CD8-positive, alpha-beta memory T cell (primary cell): ENCODE results near the gene LCP1. TPM values are rescaled to one million over a fixed set of nuclear protein-coding genes. Genes with fewer than 3 reads are reported as not detected.

Experiments
- CTCF ChIA-PET: fragments of 350-600 bp; sonication (Branson Sonifier 250); formaldehyde crosslinking; loops from one replicate; lab custom pipeline; 2021; ENCODE audit warnings: antibody characterized with exemption; lab: Charles Lee
- POLR2A ChIA-PET: fragments of 350-600 bp; sonication (Branson Sonifier 250); formaldehyde crosslinking; loops from one replicate; lab custom pipeline; 2021; ENCODE audit warnings: antibody characterized with exemption; lab: Charles Lee
- DNase-seq, 5 donors: peaks; one replicate each; pipeline versions ENCODE4 v3.0.0 to v3.0.0-alpha.2; 2020 to 2022; ENCODE audit warnings: mixed read lengths in 1 of 5
- H3K27ac ChIP-seq: one replicate; pipeline ENCODE4 v1.7.0; 2013; ENCODE audit warnings: low read depth, mild to moderate bottlenecking, low read length, moderate library complexity
- H3K27me3 ChIP-seq: 2 replicates; pipeline ENCODE4 v1.7.0; 2013; ENCODE audit warnings: low read length, mild to moderate bottlenecking; ENCODE audit not compliant: insufficient read depth, poor library complexity, severe bottlenecking
- H3K36me3 ChIP-seq: 2 replicates; pipeline ENCODE4 v1.7.0; 2013; ENCODE audit warnings: mild to moderate bottlenecking, low read length, moderate library complexity; ENCODE audit not compliant: insufficient read depth
- H3K4me1 ChIP-seq: 2 replicates; pipeline ENCODE4 v1.7.0; 2013; ENCODE audit warnings: mild to moderate bottlenecking, low read length, moderate library complexity; ENCODE audit not compliant: insufficient read depth
- H3K4me3 ChIP-seq: 2 replicates; pipeline ENCODE4 v1.7.0; 2013; ENCODE audit warnings: mild to moderate bottlenecking, low read length
- H3K9me3 ChIP-seq: 2 replicates; pipeline ENCODE4 v1.7.0; 2013; ENCODE audit warnings: mild to moderate bottlenecking, low read length
- H3K27ac Mint-ChIP-seq, 8 donors: one replicate each; pipeline ENCODE4 v1.8.0; 2020 to 2021; ENCODE audit warnings: mixed read lengths in 8 of 8, mild to moderate bottlenecking in 6 of 8, inconsistent platforms in 3 of 8, moderate library complexity in 3 of 8
- H3K27me3 Mint-ChIP-seq, 2 donors: one replicate each; pipeline ENCODE4 v1.8.0; 2020 to 2021; ENCODE audit warnings: mixed read lengths in 2 of 2, mild to moderate bottlenecking in 1 of 2, moderate library complexity in 1 of 2
- H3K36me3 Mint-ChIP-seq, 3 donors: one replicate each; pipeline ENCODE4 v1.8.0; 2020 to 2021; ENCODE audit warnings: mixed read lengths in 3 of 3, inconsistent platforms in 1 of 3, mild to moderate bottlenecking in 1 of 3
- H3K4me1 Mint-ChIP-seq, 3 donors: one replicate each; pipeline ENCODE4 v1.8.0; 2020 to 2021; ENCODE audit warnings: mixed read lengths in 3 of 3, inconsistent platforms in 1 of 3, mild to moderate bottlenecking in 1 of 3
- H3K4me3 Mint-ChIP-seq, 7 donors: one replicate each; pipeline ENCODE4 v1.8.0; 2020 to 2021; ENCODE audit warnings: mixed read lengths in 7 of 7, mild to moderate bottlenecking in 6 of 7, moderate library complexity in 4 of 7, inconsistent platforms in 2 of 7
- H3K9me3 Mint-ChIP-seq, 5 donors: one replicate each; pipeline ENCODE4 v1.8.0; 2020 to 2022; ENCODE audit warnings: mixed read lengths in 5 of 5, mild to moderate bottlenecking in 3 of 5, moderate library complexity in 2 of 5, inconsistent platforms in 1 of 5
- polyA plus RNA-seq: library from polyadenylated mRNA; unstranded; fragments of 300-500 nt; fragmentation: Illumina TruSeq; gene quantifications from one replicate; pipeline ENCODE4 v1.2.3, GENCODE V29; 2021
- total RNA-seq, 2 experiments: library from RNA; stranded (reverse); gene quantifications; one replicate each; pipeline ENCODE4 v1.2.3, GENCODE V29; 2021

Gene LCP1
- total and polyA plus RNA-seq, 3 experiments from 2014 or later, result 838 to 1,545 (median 869) TPM

DNA sequence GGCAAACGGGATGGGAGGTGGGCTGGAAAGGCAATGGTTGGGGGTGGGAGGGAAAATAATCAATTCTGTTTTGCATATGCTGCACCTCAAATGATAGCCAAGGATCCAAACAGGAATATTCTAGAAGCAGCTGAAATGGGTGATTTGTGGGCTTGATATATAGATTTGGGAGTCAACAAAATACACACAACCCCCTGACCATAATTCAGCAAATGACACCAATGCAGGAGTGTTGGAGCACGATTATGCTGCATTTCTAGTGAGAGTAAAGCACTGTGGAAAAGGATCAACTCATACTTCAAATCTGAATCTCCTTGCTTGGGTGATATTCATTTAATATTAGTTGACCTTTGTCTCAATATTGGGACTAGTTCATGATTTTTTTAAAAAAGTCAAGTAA, 36.0 kb downstream of the LCP1 start:
- ChIA-PET CTCF (interaction anchor here (2.1 kb wide), 1 partner anchor 20 kb away, joined by 10 read pairs; no protein-coding TSS in a partner anchor), POLR2A (no interaction called here)
- H3K9me3 ChIP-seq, result no peaks in the 10 kb centered on the region
- no peak overlapping the region for H3K4me3 Mint-ChIP-seq
- no peaks in the 10 kb centered on the region for H3K4me1 ChIP-seq
- H3K27ac ChIP-seq, result no peak overlapping the region
- H3K27me3 ChIP-seq, result no peaks in the 10 kb centered on the region
- H3K27ac Mint-ChIP-seq, result peak overlapping the region in 4 of 8 donors; percentile 13 to 66 (median 53)
- no peaks in the 10 kb centered on the region for H3K27me3 Mint-ChIP-seq
- H3K36me3 ChIP-seq, result peaks cover 80% of the 10 kb centered on the region
- H3K9me3 Mint-ChIP-seq, result no peaks in the 10 kb centered on the region
- no peak for DNase-seq
- H3K4me3 ChIP-seq, result no peak overlapping the region
- H3K4me1 Mint-ChIP-seq, result peaks cover 19 to 49% (median 42%) of the 10 kb centered on the region in 3 donors
- H3K36me3 Mint-ChIP-seq, result peaks cover 13 to 90% (median 42%) of the 10 kb centered on the region in 3 donors

DNA sequence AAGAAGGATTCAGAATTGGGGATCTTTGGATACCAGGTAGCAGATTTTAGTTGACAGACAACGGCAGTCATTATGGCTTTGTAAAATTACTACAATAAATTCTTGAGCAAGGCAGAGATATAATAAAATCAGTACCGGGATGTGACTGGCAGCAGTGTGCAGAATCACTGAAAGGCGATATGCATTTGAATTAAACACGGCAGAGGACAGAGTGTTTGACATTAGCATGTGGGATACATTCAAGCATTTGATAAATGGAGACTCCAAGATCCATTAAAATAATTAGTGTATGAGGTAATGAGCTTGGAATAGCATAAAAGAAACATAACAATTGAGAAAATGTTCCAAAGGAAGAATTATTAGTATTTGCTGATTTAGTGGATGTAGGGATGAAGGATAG, 36.8 kb downstream of the LCP1 start:
- Histone ChIP-seq H3K4me1 (no peaks in the 10 kb centered on the region), H3K27ac (no peak overlapping the region), H3K9me3 (no peaks in the 10 kb centered on the region), H3K27me3 (no peaks in the 10 kb centered on the region), H3K4me3 (no peak overlapping the region), H3K36me3 (peaks cover 80% of the 10 kb centered on the region)
- H3K36me3 Mint-ChIP-seq, result peaks cover 17 to 90% (median 38%) of the 10 kb centered on the region in 3 donors
- DNase-seq, result no peak
- H3K4me1 Mint-ChIP-seq, result peaks cover 18 to 48% (median 42%) of the 10 kb centered on the region in 3 donors
- ChIA-PET CTCF (interaction anchor here (1.5 to 2.1 kb wide), 2 partner anchors 19 to 176 kb away, joined by 3 to 10 read pairs; no protein-coding TSS in a partner anchor), POLR2A (interaction anchor here (0.7 kb wide), 1 partner anchor 11 kb away, joined by 3 read pairs; no protein-coding TSS in a partner anchor)
- no peaks in the 10 kb centered on the region for H3K27me3 Mint-ChIP-seq
- H3K9me3 Mint-ChIP-seq, result no peaks in the 10 kb centered on the region
- peak overlapping the region; percentile 49 to 97 (median 73) for H3K27ac Mint-ChIP-seq
- no peak overlapping the region for H3K4me3 Mint-ChIP-seq

GRCh38 chr13:46143184-46143701, 38.7 kb downstream of the LCP1 start:
- H3K27ac ChIP-seq, result no peak overlapping the region
- Mint-ChIP-seq H3K27ac (peak overlapping the region in 7 of 8 donors; percentile 19 to 86 (median 71)), H3K36me3 (peaks cover 17 to 88% (median 38%) of the 10 kb centered on the region in 3 donors), H3K27me3 (no peaks in the 10 kb centered on the region), H3K4me1 (peaks cover 14 to 46% (median 44%) of the 10 kb centered on the region in 3 donors), H3K9me3 (no peaks in the 10 kb centered on the region), H3K4me3 (peak overlapping the region in 1 of 7 donors; percentile 4)
- no peaks in the 10 kb centered on the region for H3K4me1 ChIP-seq
- no peaks in the 10 kb centered on the region for H3K27me3 ChIP-seq
- no peak for DNase-seq
- no peak overlapping the region for H3K4me3 ChIP-seq
- CTCF ChIA-PET, result interaction anchor here (1.2 to 3.5 kb wide), 3 partner anchors 17 to 39 kb away, joined by 4 to 15 read pairs (median 4); partner anchors contain the start of gene LCP1
- POLR2A ChIA-PET, result no interaction called here
- no peaks in the 10 kb centered on the region for H3K9me3 ChIP-seq
- peaks cover 81% of the 10 kb centered on the region for H3K36me3 ChIP-seq

GRCh38 chr13:46142776-46143175, 39.2 kb downstream of the LCP1 start:
- POLR2A ChIA-PET, result interaction anchor here (0.6 to 0.9 kb wide), 2 partner anchors 16 to 39 kb away, joined by 3 to 7 read pairs; partner anchors contain the start of gene LCP1
- peaks cover 13 to 49% (median 48%) of the 10 kb centered on the region in 3 donors for H3K4me1 Mint-ChIP-seq
- Histone ChIP-seq H3K9me3 (no peaks in the 10 kb centered on the region), H3K4me1 (no peaks in the 10 kb centered on the region), H3K27me3 (no peaks in the 10 kb centered on the region), H3K36me3 (peaks cover 81% of the 10 kb centered on the region), H3K27ac (no peak overlapping the region), H3K4me3 (no peak overlapping the region)
- CTCF ChIA-PET, result interaction anchor here (1.2 to 3.5 kb wide), 2 partner anchors 17 to 28 kb away, joined by 4 to 15 read pairs; no protein-coding TSS in a partner anchor
- no peak overlapping the region for H3K4me3 Mint-ChIP-seq
- peaks cover 17 to 88% (median 39%) of the 10 kb centered on the region in 3 donors for H3K36me3 Mint-ChIP-seq
- DNase-seq, result no peak
- no peaks in the 10 kb centered on the region for H3K27me3 Mint-ChIP-seq
- H3K9me3 Mint-ChIP-seq, result no peaks in the 10 kb centered on the region
- peak overlapping the region in 1 of 8 donors; percentile 77 for H3K27ac Mint-ChIP-seq

- H3K27ac Mint-ChIP-seq, result peak overlapping the region; percentile 26 to 96 (median 86)
- no peaks in the 10 kb centered on the region for H3K27me3 Mint-ChIP-seq
- POLR2A ChIA-PET, result no interaction called here
- CTCF ChIA-PET, result interaction anchor here (0.7 to 3.5 kb wide), 4 partner anchors 14 to 181 kb away, joined by 3 to 15 read pairs (median 6); no protein-coding TSS in a partner anchor
- H3K4me1 Mint-ChIP-seq, result peaks cover 22 to 64% (median 62%) of the 10 kb centered on the region in 3 donors
- no peak overlapping the region for H3K4me3 Mint-ChIP-seq
- Histone ChIP-seq H3K36me3 (peaks cover 87% of the 10 kb centered on the region), H3K27me3 (no peaks in the 10 kb centered on the region), H3K27ac (no peak overlapping the region), H3K4me1 (no peaks in the 10 kb centered on the region), H3K4me3 (no peak overlapping the region), H3K9me3 (no peaks in the 10 kb centered on the region)
- DNase-seq, result no peak
- peaks cover 19 to 92% (median 35%) of the 10 kb centered on the region in 3 donors for H3K36me3 Mint-ChIP-seq
- no peaks in the 10 kb centered on the region for H3K9me3 Mint-ChIP-seq
Measured at GRCh38 chr13:46140044-46140443, 41.9 kb downstream of the LCP1 start.

DNA sequence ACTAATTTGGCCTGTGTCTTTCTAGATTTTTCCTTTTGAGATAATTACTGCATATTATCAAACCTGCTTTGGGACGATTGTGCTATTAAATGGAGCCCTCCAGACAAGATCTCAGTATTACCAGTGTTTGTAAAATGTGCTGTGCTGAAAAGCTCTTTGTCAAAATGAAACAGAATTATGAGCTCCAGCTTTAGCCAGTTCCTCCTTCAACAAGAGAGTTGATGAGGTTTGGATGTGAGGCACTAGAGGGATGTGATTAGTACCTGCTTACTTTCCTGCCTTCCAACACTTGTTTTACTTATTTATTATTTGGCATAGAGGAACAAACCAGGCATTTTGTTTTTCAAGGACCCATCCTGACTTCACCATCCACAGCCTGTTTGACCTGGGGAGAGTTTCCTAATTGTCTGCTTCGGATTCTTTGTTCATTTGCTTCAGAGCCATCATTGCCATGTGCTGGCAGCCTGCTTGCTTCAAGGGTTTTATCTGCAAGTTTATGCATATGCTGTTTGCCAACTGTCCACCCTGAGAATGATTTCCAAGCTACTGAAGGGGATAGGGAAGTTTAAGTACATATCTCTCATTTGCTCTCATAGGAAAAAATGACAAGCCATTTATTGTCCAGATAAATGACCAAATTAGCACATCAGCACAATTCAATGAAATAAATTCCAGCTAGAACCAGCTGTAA, 44.2 kb downstream of the LCP1 start:
- H3K27me3 ChIP-seq, result no peaks in the 10 kb centered on the region
- ChIA-PET POLR2A (no interaction called here), CTCF (interaction anchor here (1.1 to 2.3 kb wide), 3 partner anchors 11 to 85 kb away, joined by 3 to 5 read pairs (median 4); partner anchors contain the start of gene ZC3H13)
- H3K9me3 Mint-ChIP-seq, result no peaks in the 10 kb centered on the region
- no peaks in the 10 kb centered on the region for H3K4me1 ChIP-seq
- peak overlapping the region in 1 of 7 donors; percentile 5 for H3K4me3 Mint-ChIP-seq
- H3K9me3 ChIP-seq, result no peaks in the 10 kb centered on the region
- H3K27me3 Mint-ChIP-seq, result no peaks in the 10 kb centered on the region
- peak overlapping the region; percentile 24 to 81 (median 63) for H3K27ac Mint-ChIP-seq
- peaks cover 84% of the 10 kb centered on the region for H3K36me3 ChIP-seq
- H3K4me3 ChIP-seq, result no peak overlapping the region
- no peak for DNase-seq
- H3K36me3 Mint-ChIP-seq, result peaks cover 16 to 90% (median 30%) of the 10 kb centered on the region in 3 donors
- no peak overlapping the region for H3K27ac ChIP-seq
- H3K4me1 Mint-ChIP-seq, result peaks cover 26 to 67% (median 64%) of the 10 kb centered on the region in 3 donors

DNA sequence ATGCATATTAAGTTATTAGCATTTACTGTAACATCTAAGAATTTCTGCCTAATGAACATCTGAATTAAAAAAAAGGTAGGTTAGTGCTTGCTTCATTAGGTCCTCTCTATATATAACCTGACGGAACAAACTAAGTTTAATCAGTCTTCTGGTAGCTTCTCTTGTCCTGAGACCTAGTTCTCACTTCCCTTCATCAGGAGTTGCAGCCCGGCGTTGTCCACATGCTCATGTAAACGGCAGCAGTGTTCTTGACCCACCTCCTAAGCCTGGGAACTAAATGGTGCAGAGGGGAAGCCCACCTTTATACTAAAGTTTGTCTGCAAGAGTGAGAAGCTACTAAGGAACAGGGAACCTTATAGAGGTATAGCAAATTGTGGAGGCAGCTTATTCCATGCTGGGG, 45.3 kb downstream of the LCP1 start:
- H3K27ac Mint-ChIP-seq, result peak overlapping the region; percentile 44 to 93 (median 78)
- no peaks in the 10 kb centered on the region for H3K27me3 ChIP-seq
- peak overlapping the region in 1 of 7 donors; percentile 15 for H3K4me3 Mint-ChIP-seq
- H3K4me1 ChIP-seq, result no peaks in the 10 kb centered on the region
- H3K27ac ChIP-seq, result no peak overlapping the region
- no peaks in the 10 kb centered on the region for H3K27me3 Mint-ChIP-seq
- ChIA-PET CTCF (interaction anchor here (0.6 to 2.3 kb wide), 5 partner anchors 10 to 156 kb away, joined by 3 to 5 read pairs (median 3); no protein-coding TSS in a partner anchor), POLR2A (no interaction called here)
- H3K9me3 Mint-ChIP-seq, result no peaks in the 10 kb centered on the region
- peaks cover 34 to 73% (median 71%) of the 10 kb centered on the region in 3 donors for H3K4me1 Mint-ChIP-seq
- no peaks in the 10 kb centered on the region for H3K9me3 ChIP-seq
- peaks cover 21 to 90% (median 29%) of the 10 kb centered on the region in 3 donors for H3K36me3 Mint-ChIP-seq
- DNase-seq, result no peak
- no peak overlapping the region for H3K4me3 ChIP-seq
- peaks cover 86% of the 10 kb centered on the region for H3K36me3 ChIP-seq
